Esophagus muscularis mucosa (tissue), 4 donors: ENCODE results near the gene ZNF423.

Experiments
- EP300 ChIP-seq: sonication (generic); formaldehyde crosslinking; IDR thresholded peaks from one replicate; pipeline ENCODE4 v1.6.1; 2017; ENCODE audit warnings: antibody characterized with exemption
- POLR2A ChIP-seq: fragments of 450-650 bp; IDR thresholded peaks from one replicate; pipeline ENCODE4 v1.6.1; 2017; ENCODE audit warnings: antibody characterized with exemption, moderate library complexity, mild to moderate bottlenecking, low read depth
- POLR2AphosphoS5 ChIP-seq, 2 donors: sonication (generic); formaldehyde crosslinking; IDR thresholded peaks; one replicate each; pipeline ENCODE4 v1.6.1; 2017; ENCODE audit warnings: antibody characterized with exemption in 2 of 2
- TF ChIP-seq, protein P1 (sequence below), 3 experiments: fragments of 200-600 bp in 2 of 3; fragments of 450-650 bp in 1 of 3; sonication (generic) in 2 of 3; IDR thresholded peaks; one replicate each; pipeline ENCODE4 v1.5.1; 2017 to 2019; ENCODE audit warnings: antibody characterized with exemption in 3 of 3, mild to moderate bottlenecking in 2 of 3, moderate library complexity in 1 of 3

DNA sequence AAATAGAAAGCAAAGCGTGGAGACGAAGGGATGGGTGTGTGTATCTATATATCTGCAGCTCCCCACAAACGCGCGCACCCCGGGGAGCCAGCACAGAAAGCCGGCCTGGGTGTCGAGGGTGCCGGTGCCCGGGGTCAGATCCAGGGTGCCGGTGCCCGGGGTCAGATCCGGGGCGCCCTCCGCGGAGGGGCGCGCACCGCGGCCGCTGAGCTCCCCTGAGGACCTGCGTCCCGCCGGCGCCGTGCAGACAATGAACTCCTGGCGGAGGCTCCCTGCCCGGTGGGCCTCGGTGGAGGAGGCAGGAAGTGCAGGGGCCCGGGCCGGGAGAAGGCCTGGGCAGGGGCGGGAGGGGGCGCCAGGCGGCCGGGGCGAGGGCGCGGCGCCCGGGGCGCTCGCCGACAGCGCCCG lies 1.1 kb downstream of the ZNF423 start:
- TF ChIP-seq POLR2A (no peak), POLR2AphosphoS5 (IDR thresholded peaks at IDR 0.05) (no peak), EP300 (no peak)
- TF ChIP-seq, protein P1, sequence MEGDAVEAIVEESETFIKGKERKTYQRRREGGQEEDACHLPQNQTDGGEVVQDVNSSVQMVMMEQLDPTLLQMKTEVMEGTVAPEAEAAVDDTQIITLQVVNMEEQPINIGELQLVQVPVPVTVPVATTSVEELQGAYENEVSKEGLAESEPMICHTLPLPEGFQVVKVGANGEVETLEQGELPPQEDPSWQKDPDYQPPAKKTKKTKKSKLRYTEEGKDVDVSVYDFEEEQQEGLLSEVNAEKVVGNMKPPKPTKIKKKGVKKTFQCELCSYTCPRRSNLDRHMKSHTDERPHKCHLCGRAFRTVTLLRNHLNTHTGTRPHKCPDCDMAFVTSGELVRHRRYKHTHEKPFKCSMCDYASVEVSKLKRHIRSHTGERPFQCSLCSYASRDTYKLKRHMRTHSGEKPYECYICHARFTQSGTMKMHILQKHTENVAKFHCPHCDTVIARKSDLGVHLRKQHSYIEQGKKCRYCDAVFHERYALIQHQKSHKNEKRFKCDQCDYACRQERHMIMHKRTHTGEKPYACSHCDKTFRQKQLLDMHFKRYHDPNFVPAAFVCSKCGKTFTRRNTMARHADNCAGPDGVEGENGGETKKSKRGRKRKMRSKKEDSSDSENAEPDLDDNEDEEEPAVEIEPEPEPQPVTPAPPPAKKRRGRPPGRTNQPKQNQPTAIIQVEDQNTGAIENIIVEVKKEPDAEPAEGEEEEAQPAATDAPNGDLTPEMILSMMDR (IDR thresholded peaks at IDR 0.05): peak in 1 of 3 experiments; percentile 8
